ENCODE results near the gene TARS1. TPM values are rescaled to one million over a fixed set of nuclear protein-coding genes. Genes with fewer than 3 reads are reported as not detected.
"Not testable (repeated sequence)": the region's sequence is repeated elsewhere in the genome, so short reads cannot be mapped to it uniquely, and the experiment has no call there.

The TARS1 gene
- total RNA-seq, 4 donors from 2014 or later, result 27.7 to 64.2 (median 56.9) TPM

DNA sequence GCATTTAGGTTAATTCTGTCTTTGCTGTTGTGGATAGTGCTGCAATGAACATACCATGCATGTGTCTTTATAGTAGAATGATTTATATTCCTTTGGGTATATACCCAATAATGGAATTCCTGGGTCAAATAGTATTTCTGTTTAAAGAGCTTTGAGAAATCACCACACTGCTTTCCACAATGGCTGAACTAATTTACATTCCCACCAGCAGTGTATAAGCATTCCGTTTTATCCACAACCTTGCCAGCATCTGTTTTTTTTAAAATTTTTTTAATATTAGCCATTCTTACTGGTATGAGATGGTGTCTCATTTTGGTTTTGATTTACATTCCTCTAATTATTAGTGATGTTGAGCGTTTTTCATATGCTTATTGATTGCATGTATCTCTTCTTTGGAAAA lies 15.5 kb upstream of the TARS1 start:
- no peak overlapping the region for H3K27ac ChIP-seq
- no peaks in the 10 kb centered on the region for H3K9me3 ChIP-seq
- TF ChIP-seq, protein P1, sequence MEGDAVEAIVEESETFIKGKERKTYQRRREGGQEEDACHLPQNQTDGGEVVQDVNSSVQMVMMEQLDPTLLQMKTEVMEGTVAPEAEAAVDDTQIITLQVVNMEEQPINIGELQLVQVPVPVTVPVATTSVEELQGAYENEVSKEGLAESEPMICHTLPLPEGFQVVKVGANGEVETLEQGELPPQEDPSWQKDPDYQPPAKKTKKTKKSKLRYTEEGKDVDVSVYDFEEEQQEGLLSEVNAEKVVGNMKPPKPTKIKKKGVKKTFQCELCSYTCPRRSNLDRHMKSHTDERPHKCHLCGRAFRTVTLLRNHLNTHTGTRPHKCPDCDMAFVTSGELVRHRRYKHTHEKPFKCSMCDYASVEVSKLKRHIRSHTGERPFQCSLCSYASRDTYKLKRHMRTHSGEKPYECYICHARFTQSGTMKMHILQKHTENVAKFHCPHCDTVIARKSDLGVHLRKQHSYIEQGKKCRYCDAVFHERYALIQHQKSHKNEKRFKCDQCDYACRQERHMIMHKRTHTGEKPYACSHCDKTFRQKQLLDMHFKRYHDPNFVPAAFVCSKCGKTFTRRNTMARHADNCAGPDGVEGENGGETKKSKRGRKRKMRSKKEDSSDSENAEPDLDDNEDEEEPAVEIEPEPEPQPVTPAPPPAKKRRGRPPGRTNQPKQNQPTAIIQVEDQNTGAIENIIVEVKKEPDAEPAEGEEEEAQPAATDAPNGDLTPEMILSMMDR (IDR thresholded peaks at IDR 0.05), result no peak
- 75 to 77% methylated on average over 2 of the region's 2 CpGs for WGBS, 2 donors
- no peaks in the 10 kb centered on the region for H3K27me3 ChIP-seq
- no peak overlapping the region for H3K4me3 ChIP-seq
- no peak for DNase-seq (ENCODE audit: low spot score in 2 of 2)
- H3K4me1 ChIP-seq, result peaks cover 0 to 3% (median 0%) of the 10 kb centered on the region in 4 donors
- no peaks in the 10 kb centered on the region for H3K36me3 ChIP-seq

DNA sequence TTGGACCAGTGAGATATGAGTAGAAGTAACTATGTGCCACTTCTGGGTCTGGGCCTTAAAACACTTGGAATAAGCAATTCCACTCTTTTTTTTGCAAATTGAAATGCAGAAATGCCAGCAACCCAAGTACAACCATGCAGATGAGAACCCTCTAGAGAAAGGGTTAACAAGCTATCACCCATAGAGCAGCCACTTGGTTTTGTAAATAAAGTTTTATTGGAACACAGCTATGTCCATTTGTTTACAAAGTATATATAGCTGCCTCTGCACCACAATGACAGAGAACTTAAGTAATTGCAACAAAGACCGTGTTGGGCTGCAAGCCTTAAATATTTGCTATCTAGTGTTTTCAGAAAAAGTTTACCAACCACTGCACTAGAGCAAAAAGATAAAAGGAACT lies 9.8 kb upstream of the TARS1 start:
- no peak for DNase-seq (ENCODE audit: low spot score in 2 of 2)
- 82 to 83% methylated on average over 1 of the region's 1 CpG for WGBS, 2 donors
- Histone ChIP-seq H3K4me3 (no peak overlapping the region), H3K27me3 (no peaks in the 10 kb centered on the region), H3K27ac (no peak overlapping the region), H3K9me3 (no peaks in the 10 kb centered on the region), H3K36me3 (no peaks in the 10 kb centered on the region), H3K4me1 (peaks cover 0 to 5% (median 0%) of the 10 kb centered on the region in 4 donors)
- no peak for TF ChIP-seq EP300 (IDR thresholded peaks at IDR 0.05)

DNA sequence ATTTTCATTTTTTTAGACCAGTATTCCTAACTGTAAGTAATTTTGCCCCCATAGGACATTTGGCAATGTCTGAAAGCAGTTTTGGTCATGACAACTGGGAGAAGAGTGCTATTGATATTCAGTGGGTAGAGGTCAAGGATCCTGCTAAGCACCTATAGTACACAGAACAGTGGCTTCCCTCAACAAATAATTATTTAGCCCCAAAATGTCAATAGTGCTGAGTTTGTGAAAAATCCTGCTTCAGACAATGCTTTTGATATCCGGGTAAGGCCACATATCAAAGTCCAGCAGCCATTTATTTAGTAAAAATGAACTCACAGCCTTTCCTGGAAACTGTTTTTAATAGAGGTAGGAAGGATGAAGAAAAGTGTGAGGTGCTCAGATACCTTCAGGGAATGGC lies 8.1 kb upstream of the TARS1 start:
- H3K9me3 ChIP-seq, result no peaks in the 10 kb centered on the region
- no peaks in the 10 kb centered on the region for H3K27me3 ChIP-seq
- 69 to 95% methylated on average over 1 of the region's 1 CpG for WGBS, 2 donors
- H3K4me1 ChIP-seq, result peaks cover 0 to 6% (median 0%) of the 10 kb centered on the region in 4 donors
- no peak overlapping the region for H3K4me3 ChIP-seq
- H3K36me3 ChIP-seq, result no peaks in the 10 kb centered on the region
- DNase-seq (ENCODE audit: low spot score in 2 of 2), result no peak
- H3K27ac ChIP-seq, result no peak overlapping the region
- TF ChIP-seq, protein P1 (IDR thresholded peaks at IDR 0.05), result no peak
- TF ChIP-seq POLR2A (IDR thresholded peaks at IDR 0.05) (no peak), EP300 (IDR thresholded peaks at IDR 0.05) (no peak)

DNA sequence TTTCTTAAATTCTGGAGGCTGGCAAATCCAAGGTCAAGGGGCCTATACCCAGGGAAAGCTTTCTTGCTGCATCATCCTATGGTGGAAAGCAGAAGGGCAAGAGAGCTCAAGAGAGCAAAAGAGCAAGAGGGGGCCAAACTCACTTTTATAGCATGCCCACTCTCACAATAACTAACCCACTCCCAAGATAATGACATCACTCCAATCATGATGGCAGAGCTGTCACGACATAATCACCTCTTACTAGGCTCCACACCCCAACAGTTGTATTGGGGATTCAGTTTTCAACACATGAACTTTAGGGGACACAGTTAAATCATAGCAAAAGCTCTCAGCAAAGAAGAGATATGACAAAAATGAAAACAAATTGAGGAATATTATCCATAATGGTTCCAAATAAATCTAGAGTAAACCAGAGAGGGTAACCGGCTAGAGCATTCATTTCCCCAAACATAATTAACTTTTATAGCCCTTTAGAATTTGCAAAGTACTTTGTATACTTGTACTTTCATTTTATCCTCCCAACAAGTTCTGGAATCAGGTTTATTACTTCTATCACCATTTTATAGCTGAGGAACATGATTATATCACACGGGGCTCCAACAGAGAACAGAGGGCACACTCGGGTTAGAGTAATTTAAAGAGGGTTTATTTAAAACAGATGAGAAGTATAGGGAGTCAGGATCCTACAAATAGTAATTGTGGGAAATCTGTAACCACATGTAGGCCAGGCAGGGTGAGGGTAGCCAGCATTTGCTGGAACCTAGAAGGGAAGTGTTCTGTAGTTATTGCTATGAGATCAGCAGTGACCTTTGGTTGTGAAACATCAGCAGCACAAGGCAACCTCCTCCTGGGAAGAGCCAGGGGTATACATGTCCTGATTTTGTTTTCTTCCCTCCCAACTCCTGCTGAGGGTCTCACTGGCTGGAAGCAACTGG lies 7.2 kb upstream of the TARS1 start:
- TF ChIP-seq EP300 (IDR thresholded peaks at IDR 0.05) (no peak), POLR2A (IDR thresholded peaks at IDR 0.05) (no peak)
- TF ChIP-seq, protein P1 (IDR thresholded peaks at IDR 0.05), result no peak
- Histone ChIP-seq H3K4me3 (no peak overlapping the region), H3K27me3 (no peaks in the 10 kb centered on the region)

DNA sequence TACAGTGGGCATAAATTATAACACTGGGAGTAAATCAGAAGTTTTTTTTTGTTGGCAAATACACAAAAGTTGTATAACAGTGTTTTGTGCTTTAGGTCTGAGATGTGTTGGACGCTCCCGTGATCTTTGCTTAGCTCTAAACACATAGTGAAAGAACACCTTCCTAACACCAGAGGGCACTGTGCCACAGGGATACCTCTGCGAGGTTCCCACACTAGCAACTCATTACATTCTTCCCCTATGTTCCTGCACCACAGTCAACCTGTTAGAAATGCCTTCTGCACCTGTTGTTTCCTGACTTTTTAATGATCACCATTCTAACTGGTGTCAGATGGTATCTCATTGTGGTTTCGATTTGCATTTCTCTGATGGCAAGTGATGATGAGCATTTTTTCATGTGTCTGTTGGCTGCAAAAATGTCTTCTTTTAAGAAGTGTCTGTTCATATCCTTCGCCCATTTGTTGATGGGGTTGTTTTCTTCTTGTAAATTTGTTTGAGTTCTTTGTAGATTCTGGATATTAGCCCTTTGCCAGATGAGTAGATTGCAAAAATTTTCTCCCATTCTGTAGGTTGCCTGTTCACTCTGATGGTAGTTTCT lies 4.8 kb upstream of the TARS1 start:
- not testable (repeated sequence) for H3K27me3 ChIP-seq, H3K4me3 ChIP-seq, H3K9me3 ChIP-seq, H3K27ac ChIP-seq, H3K36me3 ChIP-seq
- peaks cover 0 to 18% (median 5%) of the 10 kb centered on the region in 4 donors for H3K4me1 ChIP-seq
- peak; percentile 28 to 81 for DNase-seq (ENCODE audit: low spot score in 2 of 2)
- 22 to 26% methylated on average over 5 of the region's 5 CpGs for WGBS, 2 donors
- TF ChIP-seq, protein P1 (IDR thresholded peaks at IDR 0.05), result peak; percentile 66 to 74 (median 67)

More for the DNA sequence above, 7.2 kb upstream of the TARS1 start:
- 53 to 58% methylated on average over 4 of the region's 4 CpGs for WGBS, 2 donors
- H3K4me1 ChIP-seq, result peaks cover 0 to 6% (median 0%) of the 10 kb centered on the region in 4 donors
- DNase-seq (ENCODE audit: low spot score in 2 of 2), result no peak
- H3K9me3 ChIP-seq, result no peaks in the 10 kb centered on the region
- H3K27ac ChIP-seq, result no peak overlapping the region
- H3K36me3 ChIP-seq, result no peaks in the 10 kb centered on the region

Data from tibial nerve (tissue), 4 donors.